ENCODE measurements around the gene LHX4. TPM values are rescaled to one million over a fixed set of nuclear protein-coding genes. Genes with fewer than 3 reads are reported as not detected.
A peak's percentile ranks its signal among the peaks of the same experiment; 100 is the strongest.

The LHX4 gene
- total RNA-seq, 4 donors from 2014 or later: 0.48 to 1.2 TPM; not detected in 2

GRCh38 chr1:180288940-180289339 lies 58.9 kb downstream of the LHX4 start:
- 54 to 67% methylated on average over 1 of the region's 1 CpG for WGBS, 2 donors (ENCODE audit: low coverage in 1 of 2)
- in situ Hi-C loops (cut with MboI; ENCODE audit: low pct_ligation_motif_present in 1 of 4, low pct_unique_long_range_greater_than_20kb in 1 of 4, low sequenced_read_pairs in 3 of 4): no loop called here
- peaks cover 0 to 23% (median 4%) of the 10 kb centered on the region in 4 donors for H3K4me1 ChIP-seq
- H3K4me3 ChIP-seq: no peak overlapping the region
- H3K27me3 ChIP-seq: no peaks in the 10 kb centered on the region
- H3K27ac ChIP-seq: no peak overlapping the region
- DNase-seq: no peak
- intact Hi-C loops (cut with DNase I; ENCODE audit: low total_unique reads): no loop called here
- peaks cover 0 to 9% (median 0%) of the 10 kb centered on the region in 4 donors for H3K36me3 ChIP-seq
- no peaks in the 10 kb centered on the region for H3K9me3 ChIP-seq
- TF ChIP-seq CTCF (IDR thresholded peaks at IDR 0.05) (no peak), EP300 (IDR thresholded peaks at IDR 0.05; ENCODE audit: low read depth) (no peak), POLR2AphosphoS5 (IDR thresholded peaks at IDR 0.05) (no peak), POLR2A (IDR thresholded peaks at IDR 0.05) (no peak)

DNA sequence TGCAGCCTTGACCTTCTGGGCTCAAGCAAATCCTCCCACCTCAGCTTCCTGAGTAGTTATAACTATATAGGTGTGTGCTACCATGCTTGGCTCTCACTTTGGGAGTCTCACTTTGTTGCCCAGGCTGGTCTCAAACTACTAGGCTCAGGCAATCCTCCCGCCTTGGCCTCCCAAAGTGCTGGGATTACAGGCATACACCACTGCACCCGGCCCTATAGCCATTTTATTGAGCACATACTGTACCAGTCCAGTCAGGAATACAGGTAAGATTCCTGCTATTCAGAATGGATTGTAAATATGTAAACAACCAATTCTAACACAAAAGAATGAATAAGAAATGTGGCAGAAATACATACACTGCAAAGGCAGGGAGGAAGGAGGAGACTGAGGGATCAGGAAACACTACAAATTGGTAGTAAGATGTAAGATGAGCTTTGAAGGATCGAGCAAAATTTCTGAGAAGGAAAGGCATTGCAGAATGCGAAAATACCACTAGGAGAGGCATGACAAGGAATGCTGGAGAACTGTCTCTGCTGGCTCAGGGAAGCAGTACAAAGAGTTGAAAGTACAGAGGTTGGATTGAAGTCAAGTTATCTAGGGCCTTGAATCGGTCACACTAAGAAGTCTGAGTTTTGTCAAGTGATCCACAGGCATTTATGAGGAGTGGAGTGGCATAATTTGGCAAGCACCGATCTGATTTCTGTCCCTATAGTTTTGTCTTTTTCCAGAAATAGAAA lies 60.4 kb downstream of the LHX4 start:
- Histone ChIP-seq H3K36me3 (peaks cover 0 to 9% (median 0%) of the 10 kb centered on the region in 4 donors), H3K4me1 (peaks cover 0 to 23% (median 4%) of the 10 kb centered on the region in 4 donors), H3K9me3 (no peaks in the 10 kb centered on the region), H3K27me3 (no peaks in the 10 kb centered on the region), H3K4me3 (no peak overlapping the region), H3K27ac (peak overlapping the region in 3 of 4 donors; percentile 24 to 54 (median 52))
- 82 to 92% methylated on average over 4 to 6 of the region's 6 CpGs for WGBS, 2 donors (ENCODE audit: low coverage in 1 of 2)
- in situ Hi-C loops (cut with MboI; ENCODE audit: low pct_ligation_motif_present in 1 of 4, low pct_unique_long_range_greater_than_20kb in 1 of 4, low sequenced_read_pairs in 3 of 4) (no loop called here), intact Hi-C loops (cut with DNase I; ENCODE audit: low total_unique reads) (no loop called here)
- TF ChIP-seq EP300 (IDR thresholded peaks at IDR 0.05; ENCODE audit: low read depth): no peak
- TF ChIP-seq CTCF (IDR thresholded peaks at IDR 0.05): no peak
- no peak for TF ChIP-seq POLR2A (IDR thresholded peaks at IDR 0.05)
- TF ChIP-seq POLR2AphosphoS5 (IDR thresholded peaks at IDR 0.05): no peak
- DNase-seq: no peak

- Histone ChIP-seq H3K4me1 (peaks cover 0 to 23% (median 4%) of the 10 kb centered on the region in 4 donors), H3K9me3 (no peaks in the 10 kb centered on the region), H3K27me3 (no peaks in the 10 kb centered on the region), H3K36me3 (peaks cover 0 to 9% (median 0%) of the 10 kb centered on the region in 4 donors), H3K4me3 (no peak overlapping the region), H3K27ac (peak overlapping the region in 3 of 4 donors; percentile 24 to 54 (median 52))
- TF ChIP-seq POLR2A (IDR thresholded peaks at IDR 0.05) (no peak), POLR2AphosphoS5 (IDR thresholded peaks at IDR 0.05) (no peak), EP300 (IDR thresholded peaks at IDR 0.05; ENCODE audit: low read depth) (no peak), CTCF (IDR thresholded peaks at IDR 0.05) (no peak)
- WGBS, 2 donors (ENCODE audit: low coverage in 1 of 2): 14 to 53% methylated on average over 1 of the region's 1 CpG
- DNase-seq: no peak
- intact Hi-C loops (cut with DNase I; ENCODE audit: low total_unique reads): no loop called here
- in situ Hi-C loops (cut with MboI; ENCODE audit: low pct_ligation_motif_present in 1 of 4, low pct_unique_long_range_greater_than_20kb in 1 of 4, low sequenced_read_pairs in 3 of 4): no loop called here
Observed at GRCh38 chr1:180291004-180291403, 60.9 kb downstream of the LHX4 start.

GRCh38 chr1:180294711-180295110 lies 64.6 kb downstream of the LHX4 start:
- no peaks in the 10 kb centered on the region for H3K36me3 ChIP-seq
- no peak for DNase-seq
- intact Hi-C loops (cut with DNase I; ENCODE audit: low total_unique reads) (no loop called here), in situ Hi-C loops (cut with MboI; ENCODE audit: low pct_ligation_motif_present in 1 of 4, low pct_unique_long_range_greater_than_20kb in 1 of 4, low sequenced_read_pairs in 3 of 4) (no loop called here)
- H3K27ac ChIP-seq: no peak overlapping the region
- WGBS, 2 donors (ENCODE audit: low coverage in 1 of 2): 100% methylated on average over 1 to 2 of the region's 2 CpGs
- no peaks in the 10 kb centered on the region for H3K9me3 ChIP-seq
- H3K4me3 ChIP-seq: no peak overlapping the region
- TF ChIP-seq POLR2AphosphoS5 (IDR thresholded peaks at IDR 0.05) (no peak), EP300 (IDR thresholded peaks at IDR 0.05; ENCODE audit: low read depth) (no peak), CTCF (IDR thresholded peaks at IDR 0.05) (no peak), POLR2A (IDR thresholded peaks at IDR 0.05) (no peak)
- H3K4me1 ChIP-seq: peaks cover 0 to 9% (median 0%) of the 10 kb centered on the region in 4 donors
- H3K27me3 ChIP-seq: no peaks in the 10 kb centered on the region

Measured in transverse colon (tissue), 4 donors.